K562 (cell line): ENCODE measurements around the gene EFCAB12. TPM values are rescaled to one million over a fixed set of nuclear protein-coding genes. Genes with fewer than 3 reads are reported as not detected.

Source experiments
- DNMT1 ChIP-seq: fragments of 450-650 bp; IDR thresholded peaks from 2 replicates; pipeline ENCODE4 v1.6.1; 2016; ENCODE audit warnings: antibody characterized with exemption, mild to moderate bottlenecking
- ELK3 ChIP-seq: fragments of 450-650 bp; formaldehyde crosslinking; IDR thresholded peaks from 2 replicates; pipeline ENCODE4 v1.4.0; 2020; ENCODE audit warnings: mild to moderate bottlenecking
- FOXP1 ChIP-seq: sonication (generic); formaldehyde crosslinking; IDR thresholded peaks from 2 replicates; pipeline ENCODE4 v1.8.0; 2022; ENCODE audit warnings: mild to moderate bottlenecking, missing genetic modification reagents
- GATAD2B ChIP-seq: fragments of 450-650 bp; IDR thresholded peaks from 2 replicates; pipeline ENCODE4 v1.6.1; 2017; ENCODE audit warnings: mild to moderate bottlenecking, borderline replicate concordance
- HMG20A ChIP-seq: fragments of 450-650 bp; formaldehyde crosslinking; conservative IDR thresholded peaks from 2 replicates; pipeline ENCODE4 v1.4.0; 2020; ENCODE audit warnings: mild to moderate bottlenecking, mixed read lengths
- HNRNPL ChIP-seq: fragments of 200-400 bp; formaldehyde crosslinking; IDR thresholded peaks from 2 replicates; pipeline ENCODE4 v1.6.1; 2017; ENCODE audit warnings: low read depth, mild to moderate bottlenecking, low read length
- SAFB2 ChIP-seq: fragments of 200-400 bp; formaldehyde crosslinking; IDR thresholded peaks from 2 replicates; pipeline ENCODE4 v1.6.1; 2018; ENCODE audit warnings: borderline replicate concordance, low read length, low read depth, moderate library complexity; ENCODE audit not compliant: severe bottlenecking
- SIN3B ChIP-seq: fragments of 450-650 bp; IDR thresholded peaks from 2 replicates; pipeline ENCODE4 v1.6.1; 2017; ENCODE audit warnings: low read depth, mild to moderate bottlenecking, moderate library complexity
- SLC30A9 ChIP-seq: fragments of 250-450 bp; sonication (Bioruptor Pico); IDR thresholded peaks from 2 replicates; pipeline ENCODE4 v1.8.0; 2022; ENCODE audit warnings: mild to moderate bottlenecking, moderate library complexity
- SRF ChIP-seq, 2 experiments: fragments of 250-450, 450-650 bp in 1 of 2; sonication (Bioruptor Pico) in 1 of 2; sonication (generic) in 1 of 2; formaldehyde crosslinking; IDR thresholded peaks; 2 replicates each; pipeline versions ENCODE4 v1.5.0 to v1.5.1; 2020 to 2022; ENCODE audit warnings: mild to moderate bottlenecking in 1 of 2, missing genetic modification reagents in 1 of 2
- TOE1 ChIP-seq, 2 experiments: fragments of 450-650 bp in 1 of 2; sonication (generic) in 1 of 2; formaldehyde crosslinking in 1 of 2; IDR thresholded peaks; 2 replicates each; pipeline versions ENCODE4 v1.7.1 to v1.8.0; 2016 to 2022; ENCODE audit warnings: borderline replicate concordance in 2 of 2, mild to moderate bottlenecking in 2 of 2, antibody characterized with exemption in 1 of 2, inconsistent platforms in 1 of 2, low read depth in 1 of 2, missing genetic modification reagents in 1 of 2, moderate library complexity in 1 of 2
- ZBTB11 ChIP-seq, 3 experiments: fragments of 200-800 bp in 1 of 3; fragments of 250-450 bp in 1 of 3; fragments of 450-650 bp in 1 of 3; sonication (Bioruptor Pico) in 1 of 3; sonication (Bioruptor generic) in 1 of 3; formaldehyde crosslinking in 1 of 3; IDR thresholded peaks; 2 replicates each; pipeline versions ENCODE4 v1.6.1 to v1.8.0; 2016 to 2022; ENCODE audit warnings: mild to moderate bottlenecking in 2 of 3, missing genetic modification characterization in 2 of 3, missing compliant biosample characterization in 1 of 3, moderate library complexity in 1 of 3
- ZKSCAN3 ChIP-seq: fragments of 250-450 bp; sonication (Bioruptor Pico); IDR thresholded peaks from 2 replicates; pipeline ENCODE4 v1.4.0; 2020
- ZNF232 ChIP-seq: sonication (generic); formaldehyde crosslinking; IDR thresholded peaks from 2 replicates; pipeline ENCODE4 v1.8.0; 2022; ENCODE audit warnings: mild to moderate bottlenecking, missing genetic modification reagents
- ZNF282 ChIP-seq: sonication (generic); formaldehyde crosslinking; IDR thresholded peaks from 2 replicates; pipeline ENCODE4 v1.8.1; 2023; ENCODE audit warnings: missing genetic modification reagents
- ZSCAN32 ChIP-seq: fragments of 450-650 bp; formaldehyde crosslinking; IDR thresholded peaks from 2 replicates; pipeline ENCODE4 v1.4.0; 2020; ENCODE audit warnings: mild to moderate bottlenecking, moderate library complexity
- polyA plus RNA-seq, 8 experiments: library from polyadenylated mRNA; depleted of rRNA in 4 of 8; stranded (reverse) in 5 of 8; unstranded in 3 of 8; fragments of >200 nt; fragmentation: Nextera tagmentation in 2 of 8; fragmentation: Illumina TruSeq in 1 of 8; extraction: Ambion mirVana in 2 of 8; extraction: Trizol in 1 of 8; gene quantifications; 2 replicates each; pipeline versions ENCODE4 v1.2.1 to v1.2.3, GENCODE V29; 2011 to 2014; ENCODE audit warnings: inconsistent platforms in 1 of 8, missing spikeins in 1 of 8
- total RNA-seq, 7 experiments: library from RNA; depleted of rRNA in 6 of 7; stranded (reverse); fragments of >200 nt in 6 of 7; fragmentation: Illumina TruSeq in 2 of 7; extraction: Trizol in 2 of 7; gene quantifications; 2 replicates each; pipeline versions ENCODE4 v1.2.1 to v1.2.3, GENCODE V29; 2011 to 2021; ENCODE audit warnings: low replicate concordance in 1 of 7

Gene EFCAB12
- total and polyA plus RNA-seq, 9 of the 15 experiments (the other 6 are each of a cell fraction or from before 2014, with no cell fraction given) = 0.08 to 0.95 (median 0.56) TPM; not detected in 1

GRCh38 chr3:129448186-129448895 lies 19.9 kb upstream of the EFCAB12 start (continued):
- TF ChIP-seq TOE1 (IDR thresholded peaks at IDR 0.05; ENCODE audit: borderline replicate concordance) (no peak), TOE1 (CRISPR knock-in tag; IDR thresholded peaks at IDR 0.05; ENCODE audit: borderline replicate concordance, low read depth) (no peak), HMG20A (CRISPR knock-in tag) (no peak), FOXP1 (no peak), SRF (CRISPR knock-in tag; IDR thresholded peaks at IDR 0.05) (no peak), ZKSCAN3 (CRISPR knock-in tag) (no peak), HNRNPL (no peak), SIN3B (no peak), ZNF282 (CRISPR knock-in tag) (no peak), SLC30A9 (CRISPR knock-in tag) (no peak), ZSCAN32 (CRISPR knock-in tag) (no peak), ZBTB11 (CRISPR knock-in tag; IDR thresholded peaks at IDR 0.05) (0 out of 6 replicates have a peak, but pooled peaks of 1 of the 3 experiments have one; percentile 31), ELK3 (CRISPR knock-in tag) (no peak), SAFB2 (no peak), GATAD2B (no peak), DNMT1 (no peak), ZNF232 (no peak)
